Stomach (tissue), 4 donors: ENCODE measurements around the gene HIVEP1.

Experiments
- CTCF ChIP-seq, 7 experiments: fragments of 450-650 bp in 4 of 7; fragments of 200-600 bp in 3 of 7; sonication (generic) in 3 of 7; IDR thresholded peaks; one replicate each; pipeline ENCODE4 v1.5.1; 2016 to 2019; ENCODE audit warnings: antibody characterized with exemption in 7 of 7, control low read depth in 2 of 7, mild to moderate bottlenecking in 1 of 7
- POLR2A ChIP-seq, 4 donors: fragments of 450-650 bp; IDR thresholded peaks; one replicate each; pipeline ENCODE4 v1.6.1; 2016; ENCODE audit warnings: antibody characterized with exemption in 4 of 4, control low read depth in 2 of 4, mild to moderate bottlenecking in 1 of 4, moderate library complexity in 1 of 4
- POLR2AphosphoS5 ChIP-seq, 3 donors: sonication (generic); formaldehyde crosslinking; IDR thresholded peaks; one replicate each; pipeline ENCODE4 v1.6.1; 2016; ENCODE audit warnings: antibody characterized with exemption in 3 of 3

- TF ChIP-seq POLR2AphosphoS5 (IDR thresholded peaks at IDR 0.05), result no peak
- TF ChIP-seq CTCF (IDR thresholded peaks at IDR 0.05), result no peak
- no peak for TF ChIP-seq POLR2A (IDR thresholded peaks at IDR 0.05)
These were observed 98.6 kb downstream of the HIVEP1 start for GRCh38 chr6:12110523-12111362.
